ENCODE results near the gene C6orf136. TPM values are rescaled to one million over a fixed set of nuclear protein-coding genes. Genes with fewer than 3 reads are reported as not detected.

Gene C6orf136
- total and polyA plus RNA-seq, 12 donors, result 1.8 to 73.7 (median 19.0) TPM

GRCh38 chr6:30612213-30612612, 34.7 kb upstream of the C6orf136 start:
- Histone ChIP-seq H3K4me1 (replicated peaks in 1 of 2) (peaks cover 4 to 49% of the 10 kb centered on the region in 2 donors), H3K36me3 (replicated peaks in 1 of 2) (peaks cover 0 to 38% of the 10 kb centered on the region in 2 donors), H3K4me3 (no peak overlapping the region), H3K27me3 (no peaks in the 10 kb centered on the region), H3K27ac (peak overlapping the region in 2 of 5 donors; percentile 53 to 96), H3K9me3 (replicated peaks in 1 of 3) (no peaks in the 10 kb centered on the region)
- TF ChIP-seq POLR2A (IDR thresholded peaks at IDR 0.05) (no peak), CTCF (IDR thresholded peaks at IDR 0.05) (peak in 5 of 6 experiments; percentile 14 to 33 (median 24))
- WGBS, 4 donors, result 70 to 79% (median 70%) methylated on average over 1 of the region's 1 CpG
- intact Hi-C loops (cut with DNase I), result no loop called here
- DNase-seq, result no peak

- no peak for DNase-seq
- Histone ChIP-seq H3K4me3 (no peak overlapping the region), H3K27ac (peak overlapping the region in 3 of 5 donors; percentile 53 to 96 (median 92)), H3K36me3 (replicated peaks in 1 of 2) (peaks cover 0 to 33% of the 10 kb centered on the region in 2 donors), H3K27me3 (no peaks in the 10 kb centered on the region), H3K4me1 (replicated peaks in 1 of 2) (peaks cover 4 to 43% of the 10 kb centered on the region in 2 donors), H3K9me3 (replicated peaks in 1 of 3) (no peaks in the 10 kb centered on the region)
- 41 to 53% (median 48%) methylated on average over 6 of the region's 6 CpGs for WGBS, 4 donors
- intact Hi-C loops (cut with DNase I), result no loop called here
- TF ChIP-seq CTCF (IDR thresholded peaks at IDR 0.05), result peak in 1 of 6 experiments; percentile 4
- TF ChIP-seq POLR2A (IDR thresholded peaks at IDR 0.05), result peak; percentile 34 to 36
Measured at GRCh38 chr6:30612687-30613248, 34.2 kb upstream of the C6orf136 start.

GRCh38 chr6:30613251-30614043, 33.5 kb upstream of the C6orf136 start:
- Histone ChIP-seq H3K9me3 (replicated peaks in 1 of 3) (no peaks in the 10 kb centered on the region), H3K4me1 (replicated peaks in 1 of 2) (peaks cover 6 to 45% of the 10 kb centered on the region in 2 donors), H3K27me3 (no peaks in the 10 kb centered on the region), H3K27ac (peak overlapping the region; percentile 10 to 96 (median 53)), H3K36me3 (replicated peaks in 1 of 2) (peaks cover 0 to 26% of the 10 kb centered on the region in 2 donors), H3K4me3 (peak overlapping the region in 1 of 4 donors; percentile 61)
- TF ChIP-seq POLR2A (IDR thresholded peaks at IDR 0.05) (no peak), CTCF (IDR thresholded peaks at IDR 0.05) (no peak)
- DNase-seq, result no peak
- intact Hi-C loops (cut with DNase I), result no loop called here

GRCh38 chr6:30614044-30614842, 32.7 kb upstream of the C6orf136 start:
- Histone ChIP-seq H3K36me3 (replicated peaks in 1 of 2) (peaks cover 0 to 19% of the 10 kb centered on the region in 2 donors), H3K27ac (peak overlapping the region; percentile 85 to 96 (median 95)), H3K4me3 (peak overlapping the region in 1 of 4 donors; percentile 61), H3K27me3 (no peaks in the 10 kb centered on the region), H3K9me3 (replicated peaks in 1 of 3) (no peaks in the 10 kb centered on the region), H3K4me1 (replicated peaks in 1 of 2) (peaks cover 10 to 51% of the 10 kb centered on the region in 2 donors)
- DNase-seq, result no peak
- intact Hi-C loops (cut with DNase I), result no loop called here
- TF ChIP-seq CTCF (IDR thresholded peaks at IDR 0.05), result no peak
- peak in 1 of 2 donors; percentile 35 for TF ChIP-seq POLR2A (IDR thresholded peaks at IDR 0.05)
- WGBS, 4 donors, result 26 to 31% (median 29%) methylated on average over 8 of the region's 8 CpGs

Measured in adrenal gland (tissue), 12 donors.